Measurements from ENCODE around the gene AP4M1.

- TF ChIP-seq POLR2A (IDR thresholded peaks at IDR 0.05) = no peak
- no peak for TF ChIP-seq CTCF (IDR thresholded peaks at IDR 0.05)
Measured at GRCh38 chr7:100119970-100120732, 18.7 kb downstream of the AP4M1 start.
